IMR-90 (cell line): ENCODE measurements around the gene CPSF4. TPM values are rescaled to one million over a fixed set of nuclear protein-coding genes. Genes with fewer than 3 reads are reported as not detected.
"Not testable (repeated sequence)": the region's sequence is repeated elsewhere in the genome, so short reads cannot be mapped to it uniquely, and the experiment has no call there.

Experiments used
- ATAC-seq: fragments of 200-7000 bp; cut with Tn5 transposase; 2 replicates; pipeline ENCODE4 v1.9.1; 2020; ENCODE audit warnings: low read depth, mild to moderate bottlenecking, moderate library complexity
- BruUV-seq: library from RNA; stranded (reverse); fragments of 400-500 nt; replicated peaks from 2 replicates; lab custom pipeline; 2021; lab: Mats Ljungman, UMichigan
- CTCF ChIA-PET: fragments of 300-600 bp; formaldehyde crosslinking; extraction: SDS; loops from one replicate; lab custom pipeline; 2021; ENCODE audit warnings: antibody characterized with exemption; lab: Yijun Ruan, JAX
- POLR2A ChIA-PET: fragments of 300-600 bp; sonication (Branson Sonifier 250); formaldehyde crosslinking; loops from one replicate; lab custom pipeline; 2022; ENCODE audit warnings: antibody characterized with exemption; ENCODE audit not compliant: unreplicated experiment; lab: Charles Lee
- DNase-seq: peaks from one replicate; pipeline ENCODE4 v3.0.0; 2013
- H2AFZ ChIP-seq: replicated peaks from 2 replicates; pipeline ENCODE3; 2013; ENCODE audit warnings: low read length, mild to moderate bottlenecking; ENCODE audit not compliant: poor library complexity
- H2AK5ac ChIP-seq: 2 replicates; pipeline ENCODE4 v1.6.1; 2013; ENCODE audit warnings: low read depth, low read length, inconsistent platforms
- H2AK9ac ChIP-seq: replicated peaks from 2 replicates; pipeline ENCODE3; 2013; ENCODE audit warnings: mild to moderate bottlenecking, low read depth, low read length, moderate library complexity; ENCODE audit not compliant: poor library complexity
- H2BK120ac ChIP-seq: 2 replicates; pipeline ENCODE4 v1.6.1; 2013; ENCODE audit warnings: low read depth, low read length, inconsistent platforms
- H2BK15ac ChIP-seq: 3 replicates; pipeline ENCODE4 v1.6.1; 2013; ENCODE audit warnings: low read depth, low read length, inconsistent platforms
- H2BK20ac ChIP-seq: 2 replicates; pipeline ENCODE4 v1.6.1; 2013; ENCODE audit warnings: low read depth, mild to moderate bottlenecking, inconsistent platforms, low read length, moderate library complexity
- H2BK5ac ChIP-seq: 2 replicates; pipeline ENCODE4 v1.6.1; 2013; ENCODE audit warnings: mild to moderate bottlenecking, low read depth, low read length, inconsistent platforms; ENCODE audit not compliant: poor library complexity, severe bottlenecking
- H3K14ac ChIP-seq: replicated peaks from 2 replicates; pipeline ENCODE4 v1.6.1; 2013; ENCODE audit warnings: low read depth, low read length, inconsistent platforms
- H3K18ac ChIP-seq: 2 replicates; pipeline ENCODE4 v1.6.1; 2013; ENCODE audit warnings: low read depth, low read length, control low read depth
- H3K23ac ChIP-seq: 2 replicates; pipeline ENCODE4 v1.6.1; 2013; ENCODE audit warnings: low read depth, low read length, inconsistent platforms
- H3K27ac ChIP-seq: 2 replicates; pipeline ENCODE4 v1.5.1; 2013; ENCODE audit warnings: mild to moderate bottlenecking, control low read depth, low read length; ENCODE audit not compliant: insufficient read depth
- H3K27me3 ChIP-seq: 2 replicates; pipeline ENCODE4 v1.6.1; 2013; ENCODE audit warnings: low read length; ENCODE audit not compliant: control insufficient read depth, insufficient read depth
- H3K36me3 ChIP-seq: 2 replicates; pipeline ENCODE4 v1.6.1; 2013; ENCODE audit warnings: low read length, mixed read lengths; ENCODE audit not compliant: control insufficient read depth, insufficient read depth
- H3K4ac ChIP-seq: 2 replicates; pipeline ENCODE4 v1.6.1; 2013; ENCODE audit warnings: low read depth, low read length, inconsistent platforms
- H3K4me1 ChIP-seq: 2 replicates; pipeline ENCODE4 v1.6.1; 2013; ENCODE audit warnings: low read length, mixed read lengths; ENCODE audit not compliant: control insufficient read depth, insufficient read depth
- H3K4me2 ChIP-seq: 2 replicates; pipeline ENCODE4 v1.6.1; 2013; ENCODE audit warnings: low read depth, mild to moderate bottlenecking, control low read depth, low read length, moderate library complexity
- H3K4me3 ChIP-seq: 2 replicates; pipeline ENCODE4 v1.5.1; 2013; ENCODE audit warnings: low read depth, mild to moderate bottlenecking, control low read depth, low read length, moderate library complexity; ENCODE audit not compliant: insufficient read depth
- H3K56ac ChIP-seq: 2 replicates; pipeline ENCODE4 v1.6.1; 2013; ENCODE audit warnings: low read length, inconsistent platforms; ENCODE audit not compliant: insufficient read depth; ENCODE audit errors: extremely low read depth
- H3K79me1 ChIP-seq, 2 experiments: 2 replicates each; pipeline ENCODE4 v1.6.1; 2013; ENCODE audit warnings: low read length in 2 of 2, inconsistent platforms in 1 of 2, low read depth in 1 of 2
- H3K9ac ChIP-seq: 2 replicates; pipeline ENCODE4 v1.6.1; 2013; ENCODE audit warnings: low read depth, low read length, control low read depth
- H3K9me1 ChIP-seq: 2 replicates; pipeline ENCODE4 v1.6.1; 2013; ENCODE audit warnings: low read length, inconsistent platforms; ENCODE audit not compliant: insufficient read depth
- H3K9me3 ChIP-seq: 2 replicates; pipeline ENCODE4 v1.6.1; 2013; ENCODE audit warnings: low read length; ENCODE audit not compliant: control insufficient read depth, insufficient read depth
- H4K20me1 ChIP-seq: 2 replicates; pipeline ENCODE4 v1.6.1; 2013; ENCODE audit warnings: low read length, inconsistent platforms; ENCODE audit not compliant: insufficient read depth
- H4K5ac ChIP-seq: 2 replicates; pipeline ENCODE4 v1.6.1; 2013; ENCODE audit warnings: mild to moderate bottlenecking, low read depth, low read length, control low read depth
- H4K8ac ChIP-seq, 2 experiments: 2 replicates each; pipeline ENCODE4 v1.6.1; 2013; ENCODE audit warnings: low read depth in 2 of 2, low read length in 2 of 2, control low read depth in 1 of 2, inconsistent platforms in 1 of 2
- H4K91ac ChIP-seq: 2 replicates; pipeline ENCODE4 v1.6.1; 2013; ENCODE audit warnings: low read depth, low read length, inconsistent platforms; ENCODE audit not compliant: insufficient read depth
- WGBS, 2 experiments: methylation state at CpG; one replicate each; pipeline versions ENCODE4 v1.1.5 to v1.1.7; 2013; ENCODE audit warnings: missing lambda C conversion rate in 2 of 2; ENCODE audit not compliant: insufficient read length in 1 of 2; ENCODE audit errors: extremely low coverage in 2 of 2; 5-methylcytosine and 5-hydroxymethylcytosine counted together
- dilution Hi-C: fragments of 300-500 bp; cut with HindIII; formaldehyde crosslinking; loops from one replicate; pipeline ENCODE4 v1.14.3; 2018; ENCODE audit warnings: low sequenced_read_pairs; ENCODE audit not compliant: unreplicated experiment
- in situ Hi-C: fragments of 300-500 bp; cut with MboI; formaldehyde crosslinking; loops from 3 replicates; pipeline ENCODE4 v1.14.3; 2019; ENCODE audit warnings: low sequenced_read_pairs, inconsistent platforms, mixed read lengths
- intact Hi-C: fragments of 100-400 bp; cut with micrococcal nuclease; formaldehyde crosslinking; loops from 2 replicates; pipeline ENCODE4 v1.10.0; 2022
- polyA plus RNA-seq, 3 experiments: library from polyadenylated mRNA; depleted of rRNA; stranded (reverse); fragments of >200 nt; gene quantifications; 2 replicates each; pipeline ENCODE4 v1.2.3, GENCODE V29; 2012; ENCODE audit warnings: low replicate concordance in 1 of 3
- total RNA-seq: library from RNA; depleted of rRNA; stranded (reverse); fragments of >200 nt; gene quantifications from 2 replicates; pipeline ENCODE4 v1.2.3, GENCODE V29; 2012

CPSF4 gene
- total and polyA plus RNA-seq, 2 of the 4 experiments (the other 2 are of a cell fraction), result 23.8 to 44.9 TPM

DNA sequence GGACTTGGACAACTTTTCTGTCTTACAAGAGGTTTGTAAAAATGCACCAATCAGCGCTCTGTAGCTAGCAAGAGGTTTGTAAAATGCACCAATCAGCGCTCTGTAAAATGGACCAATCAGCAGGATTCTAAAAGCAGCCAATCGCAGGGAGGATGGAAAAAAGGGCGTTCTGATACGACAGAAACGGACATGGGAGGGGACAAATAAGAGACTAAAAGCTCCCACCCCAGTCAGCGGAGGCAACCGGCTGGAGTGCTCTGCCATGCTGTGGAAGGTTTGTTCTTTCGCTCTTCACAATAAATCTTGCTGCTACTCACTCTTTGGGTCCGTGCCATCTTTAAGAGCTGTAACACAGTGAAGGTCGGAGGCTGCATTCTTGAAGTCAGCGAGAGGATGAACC is 62.5 kb downstream of the CPSF4 start:
- Histone ChIP-seq H4K8ac (peak overlapping the region in 1 of 2 experiments; percentile 13; a peak in 2 of 4 replicates), H3K79me1 (peaks cover 10 to 44% of the 10 kb centered on the region in 2 experiments), H4K20me1 (peaks cover 11% of the 10 kb centered on the region; the same call in 1 of the 2 replicates)
- H3K18ac ChIP-seq, H3K4me2 ChIP-seq, DNase-seq, H2BK20ac ChIP-seq, H2BK5ac ChIP-seq, ATAC-seq, intact Hi-C loops, H3K4ac ChIP-seq, H2AK5ac ChIP-seq, H3K4me3 ChIP-seq, H3K4me1 ChIP-seq, H3K14ac ChIP-seq, H2AK9ac ChIP-seq, H3K9me1 ChIP-seq, H3K9me3 ChIP-seq, H3K56ac ChIP-seq, BruUV-seq, H2AFZ ChIP-seq, H3K27ac ChIP-seq, H3K23ac ChIP-seq, POLR2A ChIA-PET, H4K5ac ChIP-seq, H2BK15ac ChIP-seq, H2BK120ac ChIP-seq, H4K91ac ChIP-seq, H3K36me3 ChIP-seq, H3K27me3 ChIP-seq, dilution Hi-C loops, H3K9ac ChIP-seq, in situ Hi-C loops: not testable (repeated sequence)
- CTCF ChIA-PET, result interaction anchor here (0.6 to 0.7 kb wide), 2 partner anchors 22 to 181 kb away, joined by 3 read pairs; no protein-coding TSS in a partner anchor
- 100% methylated on average over 3 of the region's 12 CpGs; no CpG with 5 or more reads in 1 of the 2 experiments for WGBS, 2 experiments
